GM19099 (cell line): ENCODE results near the gene CCDC200.

ENCODE experiments used
- POLR2A ChIP-seq: IDR thresholded peaks from 3 replicates; pipeline ENCODE4 v1.6.1; 2011; ENCODE audit warnings: low read depth; ENCODE audit not compliant: insufficient read length; ENCODE audit errors: extremely low read depth

Gene CCDC200

DNA sequence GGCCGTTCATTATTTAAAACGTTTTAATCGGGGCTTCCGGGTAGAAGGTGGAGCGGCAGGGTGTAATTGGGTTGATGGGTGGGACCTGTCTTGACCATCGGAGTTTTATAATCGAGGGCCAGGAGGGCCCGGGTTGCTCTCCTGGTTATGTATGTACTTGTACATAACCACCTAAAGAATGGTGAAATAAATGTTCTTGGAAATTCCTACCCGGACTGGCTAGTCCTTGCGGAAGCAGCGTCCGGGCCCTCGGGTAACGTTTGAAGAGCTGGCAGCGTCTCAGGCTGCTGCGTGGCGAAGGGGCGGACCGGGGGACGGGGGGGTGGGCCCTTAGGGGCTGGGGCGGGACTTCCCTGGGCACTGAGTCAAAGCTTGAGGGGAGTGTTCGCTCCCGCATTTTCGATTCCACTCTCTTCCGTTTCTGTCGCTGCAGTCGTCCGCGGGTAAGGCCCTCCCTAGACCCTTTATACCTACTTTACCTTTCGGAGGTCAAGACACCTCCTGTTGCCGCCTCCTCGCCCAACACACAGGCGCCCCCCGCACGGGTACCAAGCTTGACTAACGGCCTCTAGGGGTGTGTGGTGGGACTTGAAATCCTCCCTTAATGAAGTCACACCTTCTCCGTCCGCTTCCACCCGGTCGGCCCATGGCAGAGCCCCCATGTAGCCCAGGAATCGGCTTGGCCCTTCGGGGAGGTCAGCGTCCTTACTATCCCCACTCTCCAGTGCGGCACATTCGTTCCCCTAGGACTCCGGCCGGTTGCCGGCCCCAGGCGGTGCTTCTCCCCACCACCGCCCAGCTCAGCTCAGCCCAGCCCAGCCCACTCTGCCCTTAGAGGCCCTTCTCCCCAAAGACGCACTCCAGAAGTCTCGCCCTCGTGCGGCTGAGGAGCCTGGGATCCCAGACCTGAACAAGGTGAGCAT, 16.7 kb downstream of the CCDC200 start, which contains the start of gene TMEM106A:
TMEM106A (plus strand) TSS at position 396 of the 923 bp plus-strand sequence. CDS start 1,167 bp downstream, outside the sequence.
- TF ChIP-seq POLR2A: peak; percentile 88

DNA sequence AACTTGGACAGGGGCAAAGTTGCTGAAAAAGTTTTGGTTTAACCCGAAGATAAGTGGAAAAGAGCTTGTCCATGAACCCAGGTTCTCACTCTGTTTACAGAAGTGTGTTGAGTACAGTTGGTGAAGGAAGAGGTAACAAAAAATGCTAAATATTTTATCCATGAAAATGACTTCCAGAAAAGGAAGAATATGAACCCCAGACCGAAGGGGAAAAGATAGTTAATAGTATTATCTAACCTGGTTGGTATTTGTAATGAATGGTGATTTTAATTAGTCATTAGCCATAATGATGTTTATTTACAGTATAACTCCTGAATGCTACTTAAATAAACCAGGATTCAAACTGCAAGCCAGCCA, 17.3 kb downstream of the CCDC200 start:
- TF ChIP-seq POLR2A: no peak

DNA sequence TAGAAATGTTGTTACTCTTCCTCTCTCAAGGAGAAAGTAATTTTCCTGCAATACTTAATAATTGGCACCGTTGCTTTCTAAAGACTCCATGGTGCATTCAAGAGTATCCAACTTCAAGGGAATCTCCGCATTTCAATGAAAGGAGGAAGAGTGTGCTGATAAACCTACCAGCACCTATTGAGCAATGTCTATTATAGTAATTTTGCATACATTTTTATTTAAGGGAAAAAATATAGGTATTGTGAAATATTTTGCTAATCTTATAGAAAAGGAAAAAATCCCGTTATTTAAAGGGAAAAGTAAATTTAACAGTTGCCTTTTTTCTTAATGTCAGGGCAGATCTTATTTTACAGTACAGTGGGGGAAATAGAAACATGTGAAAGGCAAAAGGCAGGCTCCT, 17.8 kb downstream of the CCDC200 start:
- TF ChIP-seq POLR2A: no peak

DNA sequence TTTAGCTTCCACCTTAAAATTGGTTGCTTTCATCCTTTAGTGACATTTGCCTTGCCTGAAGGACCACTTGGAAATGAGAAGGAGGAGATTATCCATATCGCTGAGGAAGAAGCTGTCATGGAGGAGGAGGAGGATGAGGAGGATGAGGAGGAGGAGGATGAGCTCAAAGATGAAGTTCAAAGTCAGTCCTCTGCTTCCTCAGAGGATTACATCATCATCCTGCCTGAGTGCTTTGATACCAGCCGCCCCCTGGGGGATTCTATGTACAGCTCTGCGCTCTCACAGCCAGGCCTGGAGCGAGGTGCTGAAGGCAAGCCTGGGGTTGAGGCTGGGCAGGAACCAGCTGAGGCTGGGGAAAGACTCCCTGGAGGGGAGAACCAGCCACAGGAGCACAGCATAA, 28.3 kb downstream of the CCDC200 start:
- no peak for TF ChIP-seq POLR2A

DNA sequence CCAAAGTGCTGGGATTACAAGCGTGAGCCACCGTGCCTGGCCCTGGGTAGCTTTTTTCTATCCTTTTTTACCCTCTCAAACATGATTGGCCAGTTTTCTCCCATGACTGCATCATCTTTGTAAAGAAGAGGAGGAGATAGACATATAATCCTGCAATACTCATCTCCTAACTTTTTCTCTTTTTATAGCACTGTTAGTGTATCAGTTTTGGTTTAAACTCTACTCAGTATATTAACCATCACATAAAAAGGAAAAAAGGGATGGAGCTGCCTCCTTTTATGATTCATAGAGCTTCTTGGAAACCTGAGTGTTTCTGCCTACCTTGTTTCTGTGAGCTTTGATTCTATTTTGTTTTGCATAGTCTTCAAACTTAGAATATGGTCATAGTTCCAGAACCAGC, 28.8 kb downstream of the CCDC200 start:
- no peak for TF ChIP-seq POLR2A

DNA sequence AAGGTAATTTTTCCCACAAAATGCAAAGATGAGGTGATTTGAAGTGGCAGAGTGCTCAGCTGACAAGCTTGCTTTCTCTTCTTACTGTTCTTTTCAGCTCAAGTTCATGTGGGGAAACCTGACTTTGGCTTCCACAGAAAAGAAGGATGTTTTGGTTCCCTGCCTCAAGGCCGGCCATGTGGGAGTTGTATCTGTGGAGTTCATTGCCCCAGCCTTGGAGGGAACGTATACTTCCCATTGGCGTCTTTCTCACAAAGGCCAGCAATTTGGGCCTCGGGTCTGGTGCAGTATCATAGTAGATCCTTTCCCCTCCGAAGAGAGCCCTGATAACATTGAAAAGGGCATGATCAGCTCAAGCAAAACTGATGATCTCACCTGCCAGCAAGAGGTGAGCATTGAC, 35.2 kb downstream of the CCDC200 start:
- TF ChIP-seq POLR2A: no peak

DNA sequence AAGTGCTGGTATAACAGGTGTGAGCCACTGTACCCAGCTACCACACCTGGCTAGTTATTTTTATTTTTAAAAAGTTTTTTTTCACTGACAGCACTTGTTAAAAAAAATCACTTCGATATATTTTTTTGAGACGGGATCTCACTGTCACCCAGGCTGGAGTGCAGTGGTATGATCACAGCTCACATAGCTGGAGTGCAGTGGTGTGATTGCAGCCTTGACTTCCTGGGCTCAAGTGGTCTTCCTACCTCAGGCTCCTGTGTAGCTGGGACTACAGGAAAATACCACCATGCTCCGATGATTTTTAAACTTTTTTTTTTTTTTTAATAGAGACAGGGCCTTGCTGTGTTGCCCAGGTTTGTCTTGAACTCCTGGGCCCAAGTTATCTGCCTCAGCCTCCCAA, 44.5 kb downstream of the CCDC200 start:
- no peak for TF ChIP-seq POLR2A

DNA sequence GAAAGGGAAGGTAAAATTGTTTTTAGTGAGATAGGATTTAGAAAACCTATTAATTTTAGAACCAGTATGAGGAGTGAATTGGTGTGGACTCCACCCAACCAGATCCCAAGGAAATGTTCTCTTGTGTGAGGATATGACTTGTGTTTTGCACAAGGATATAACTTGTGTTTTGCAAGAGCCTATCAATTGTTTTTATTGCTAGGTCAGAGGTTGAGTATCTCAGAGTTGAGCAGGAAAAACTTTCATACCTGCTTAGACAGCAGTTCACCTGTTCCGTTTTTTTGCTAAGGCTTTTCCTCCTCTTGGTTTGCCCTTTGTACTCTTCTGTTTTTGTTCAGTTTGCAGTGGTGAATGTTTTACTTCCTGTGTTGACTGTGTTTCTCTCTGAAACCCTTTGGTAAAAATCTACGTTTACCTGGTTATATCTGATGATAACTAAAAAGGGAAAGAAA, 52.3 kb downstream of the CCDC200 start:
- no peak for TF ChIP-seq POLR2A

DNA sequence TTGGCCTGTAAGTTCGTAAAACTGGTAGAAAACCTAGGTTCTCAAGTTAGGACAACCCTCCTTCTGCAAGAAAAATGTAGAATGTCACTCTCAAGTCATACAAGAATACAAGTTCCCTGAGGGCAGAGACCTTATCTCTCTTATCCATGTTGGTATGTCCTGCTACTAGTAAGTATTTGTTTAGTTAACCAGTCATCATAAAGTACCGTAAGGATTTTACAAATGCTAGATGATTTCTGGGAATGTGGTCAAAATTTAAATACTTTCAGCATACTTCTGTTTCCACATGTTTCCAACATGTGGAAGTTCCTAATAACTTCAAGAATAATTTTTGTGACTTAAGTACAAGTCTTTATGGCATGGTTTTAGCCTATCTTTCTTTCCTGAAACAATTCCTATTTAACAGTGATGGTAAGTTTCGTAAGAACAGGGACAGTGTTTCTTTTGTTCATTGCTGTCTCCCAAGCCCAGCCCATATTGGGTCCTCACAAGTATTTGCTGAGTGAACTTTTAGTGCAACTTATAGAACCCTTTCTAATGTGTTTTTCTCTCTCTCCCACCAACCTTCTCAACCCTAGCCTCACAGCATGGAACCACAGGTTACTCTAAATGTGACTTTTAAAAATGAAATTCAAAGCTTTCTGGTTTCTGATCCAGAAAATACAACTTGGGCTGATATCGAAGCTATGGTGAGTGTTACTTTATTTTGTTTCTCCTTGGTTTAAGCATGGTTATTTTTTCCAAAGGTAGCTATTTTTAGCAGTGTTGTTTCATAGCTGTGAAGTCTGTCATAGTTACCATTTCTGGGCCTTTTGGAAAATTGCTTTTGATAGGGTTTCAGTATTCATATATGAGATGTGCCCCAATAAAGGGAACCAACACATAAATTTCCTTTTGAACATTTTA, 53.0 kb downstream of the CCDC200 start:
- no peak for TF ChIP-seq POLR2A

DNA sequence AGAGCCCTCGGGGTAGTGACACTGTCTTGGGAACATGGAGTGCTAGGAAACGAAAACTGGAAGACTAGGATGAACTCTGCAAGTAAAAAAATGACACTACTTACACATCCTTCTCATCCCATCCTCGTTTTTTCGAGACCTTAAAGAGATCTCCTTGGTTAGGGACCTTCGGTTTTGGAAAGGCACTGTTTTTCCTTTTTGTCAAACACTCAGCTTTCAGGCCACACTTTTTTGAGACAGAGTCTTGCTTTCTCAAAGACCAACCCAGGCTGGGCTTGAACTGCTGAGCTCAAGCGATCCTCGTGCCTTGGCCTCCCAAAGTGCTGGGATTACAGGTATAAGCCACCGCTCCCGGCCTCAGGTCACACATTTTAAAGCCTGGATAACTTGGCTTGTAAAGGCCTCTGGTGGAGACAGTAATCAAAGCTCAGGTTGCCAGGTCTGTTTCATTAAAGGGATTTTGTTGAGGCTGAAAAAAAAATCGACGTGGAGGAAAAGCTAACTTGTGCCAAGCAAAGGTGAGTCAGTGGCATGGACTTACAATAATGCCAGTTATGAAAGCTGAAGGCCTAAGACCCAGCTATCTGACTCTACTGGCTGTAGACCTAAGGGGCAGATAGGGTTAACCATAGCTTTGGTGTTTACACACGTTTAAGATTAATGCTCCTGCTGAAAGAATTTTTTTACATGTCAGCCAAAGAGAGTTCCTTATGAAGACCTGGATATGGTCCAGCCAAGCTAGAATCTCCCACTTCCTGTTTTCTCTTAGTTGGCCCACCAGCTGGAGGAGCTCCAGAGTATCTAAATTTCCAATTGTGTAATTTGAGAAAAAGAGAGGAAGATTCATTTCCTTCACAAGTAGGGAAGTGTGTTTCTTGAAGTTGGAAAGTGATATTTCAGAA, 56.6 kb downstream of the CCDC200 start:
- no peak for TF ChIP-seq POLR2A
